HK-2 (cell line): Measurements from ENCODE around the gene PIP.
"Not testable (repeated sequence)": the region's sequence is repeated elsewhere in the genome, so short reads cannot be mapped to it uniquely, and the experiment has no call there.

Source experiments
- DNase-seq: peaks from one replicate; pipeline ENCODE4 v3.0.0-alpha.2; 2018; ENCODE audit not compliant: unreplicated experiment

PIP gene

DNA sequence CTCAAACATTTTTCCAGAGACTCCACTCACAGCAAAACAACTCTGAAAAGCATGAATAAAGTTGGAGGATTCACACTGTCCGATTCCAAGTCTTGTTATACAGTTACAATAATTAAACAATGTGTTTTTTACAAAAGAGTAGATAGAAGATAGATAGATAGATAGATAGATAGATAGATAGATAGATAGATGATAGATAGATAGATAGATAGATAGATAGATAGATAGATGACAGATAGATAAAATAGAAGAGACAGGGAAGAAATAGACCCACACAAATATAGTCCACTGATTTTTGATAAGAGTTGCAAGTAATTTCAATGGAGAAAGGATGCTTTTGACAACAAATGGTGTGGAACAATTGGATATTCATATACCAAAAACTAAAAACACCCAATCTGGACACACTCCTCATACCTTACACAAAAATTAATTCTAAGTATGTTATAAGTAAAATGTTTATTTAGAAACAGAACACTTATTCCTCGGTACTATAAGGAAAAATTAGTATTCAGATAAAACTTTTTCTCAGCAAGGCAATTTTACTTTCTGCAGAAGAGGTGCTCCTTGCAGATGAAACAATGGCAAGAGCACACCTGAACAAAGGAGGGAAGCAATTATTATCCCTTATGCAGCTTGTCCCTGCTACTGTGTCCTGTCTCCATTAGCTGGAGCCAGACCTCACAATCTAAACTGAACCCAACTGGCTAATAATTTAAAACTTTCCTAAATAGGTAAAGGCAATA, 45.7 kb downstream of the PIP start:
- DNase-seq = no peak

DNA sequence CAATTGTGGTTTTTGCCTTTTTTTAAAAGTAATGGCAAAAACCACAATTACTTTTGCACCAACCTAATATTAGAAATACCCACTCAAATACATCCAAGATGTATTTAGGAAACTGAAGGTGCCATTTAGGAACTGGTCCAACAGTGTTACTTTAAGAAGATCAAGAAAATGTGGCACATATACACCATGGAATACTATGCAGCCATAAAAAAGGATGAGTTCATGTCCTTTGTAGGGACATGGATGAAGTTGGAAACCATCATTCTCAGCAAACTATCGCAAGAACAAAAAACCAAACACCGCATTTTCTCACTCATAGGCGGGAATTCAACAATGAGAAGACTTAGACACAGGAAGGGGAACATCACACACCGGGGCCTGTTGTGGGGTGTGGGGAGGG, 48.9 kb downstream of the PIP start:
- DNase-seq = not testable (repeated sequence)

DNA sequence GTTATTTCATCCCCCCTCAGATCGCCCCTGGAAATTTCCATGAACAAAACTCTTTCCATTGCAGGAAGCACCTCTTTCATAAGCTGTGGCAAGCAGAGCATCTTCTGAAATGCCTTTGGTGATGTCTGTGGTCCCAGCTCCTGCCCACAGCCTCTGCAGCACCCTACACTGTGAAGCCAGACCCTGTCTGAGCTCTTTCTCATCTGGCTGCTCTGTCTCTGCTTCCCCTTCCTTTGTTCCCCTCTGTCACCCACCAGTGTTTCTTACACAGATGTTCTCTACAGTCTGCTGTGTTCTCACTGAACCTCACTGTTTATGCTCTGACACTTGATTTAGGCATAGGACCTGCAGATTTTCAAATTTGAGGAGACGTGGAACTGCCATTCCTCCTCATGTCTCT, 49.5 kb downstream of the PIP start:
- no peak for DNase-seq

DNA sequence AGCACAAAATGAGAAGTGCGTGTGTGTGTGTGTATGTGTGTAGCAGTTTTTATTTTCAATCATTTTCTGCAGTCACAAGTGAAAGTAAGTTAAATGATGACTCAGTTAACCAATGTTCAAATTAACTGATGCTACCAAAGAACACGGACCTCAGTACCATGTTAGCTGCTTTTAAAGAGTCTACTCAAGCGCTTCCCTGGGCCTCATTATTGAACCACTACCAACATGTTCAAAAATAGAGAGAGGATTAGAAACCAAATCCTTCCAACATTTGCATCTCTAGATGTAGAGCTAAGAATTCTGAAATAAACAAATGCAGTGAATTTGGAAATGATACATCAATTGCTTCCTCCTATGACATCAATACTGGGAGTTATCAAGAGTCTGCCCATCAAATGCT, 51.1 kb downstream of the PIP start, which contains the start of gene TAS2R39:
Gene TAS2R39, plus strand, starts transcription at position 396 of the 400 bp plus-strand sequence. Its CDS starts 0 bp downstream, at position 396.
- DNase-seq = no peak

DNA sequence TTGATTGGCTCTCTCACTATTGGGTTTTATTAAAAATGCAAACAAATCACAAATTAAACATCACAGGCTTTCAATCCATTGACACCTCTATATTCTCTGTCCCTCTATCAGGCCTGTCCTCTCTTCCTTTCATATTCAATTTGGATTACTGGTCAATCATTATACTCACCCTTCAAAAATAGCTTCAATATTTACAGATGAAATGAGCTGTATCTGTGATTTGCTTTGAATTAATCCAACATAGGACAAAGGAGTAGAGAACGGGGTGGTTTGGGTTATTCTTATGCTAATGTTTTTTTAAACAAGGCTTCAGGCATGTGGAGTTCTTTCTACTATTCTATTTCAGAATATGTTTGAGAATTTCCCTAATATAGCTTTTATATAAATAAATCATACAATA, 53.7 kb downstream of the PIP start:
- DNase-seq = no peak

DNA sequence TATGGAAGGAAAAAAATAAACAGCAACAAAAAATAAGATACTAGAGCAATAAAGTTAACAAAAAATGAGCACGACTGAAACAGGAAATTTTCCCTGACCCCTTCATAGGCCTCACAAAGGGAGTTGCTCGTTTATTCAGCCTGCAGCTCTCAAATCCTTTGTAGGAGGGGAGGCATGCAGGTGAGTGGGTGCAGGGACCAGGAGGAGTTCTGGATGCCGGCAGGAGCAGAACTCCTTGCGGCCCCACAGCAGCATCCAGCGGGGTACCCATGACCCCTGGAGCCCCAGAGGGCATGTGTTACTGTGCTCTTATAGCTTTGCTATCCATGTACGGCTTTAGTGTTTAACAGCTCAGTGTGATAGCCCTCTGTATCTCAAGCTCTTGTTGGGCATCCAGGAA, 57.1 kb downstream of the PIP start:
- DNase-seq = no peak
